HEK293 (cell line): ENCODE data around the gene SNCG.

Experiments used
- CTCF ChIA-PET: fragments of 350-600 bp; formaldehyde crosslinking; extraction: SDS; loops from one replicate; lab custom pipeline; 2021; ENCODE audit warnings: antibody characterized with exemption; lab: Yijun Ruan, JAX
- POLR2A ChIA-PET: fragments of 300-600 bp; formaldehyde crosslinking; extraction: SDS; loops from one replicate; lab custom pipeline; 2020; ENCODE audit warnings: antibody characterized with exemption, inconsistent platforms; lab: Yijun Ruan, JAX
- H3K27ac ChIP-seq: fragments of 200-500 bp; sonication (Bioruptor generic); 2 replicates; pipeline ENCODE4 v1.5.1; 2014; ENCODE audit warnings: low read depth, low read length, control low read depth, inconsistent platforms; ENCODE audit errors: extremely low read depth
- H3K36me3 ChIP-seq, 2 experiments: fragments of 200-500 bp in 1 of 2; sonication (Bioruptor generic) in 1 of 2; 1 replicate in 1 of 2; 2 replicates in 1 of 2; pipeline ENCODE4 v1.5.1; 2014 to 2017; ENCODE audit warnings: inconsistent platforms in 2 of 2, low read length in 2 of 2; ENCODE audit not compliant: control insufficient read depth in 2 of 2, insufficient read depth in 1 of 2
- H3K4me1 ChIP-seq: fragments of 200-500 bp; sonication (Bioruptor generic); 2 replicates; pipeline ENCODE4 v1.5.1; 2014; ENCODE audit warnings: mild to moderate bottlenecking, low read length, inconsistent platforms; ENCODE audit not compliant: control insufficient read depth, insufficient read depth
- H3K4me3 ChIP-seq: 2 replicates; pipeline ENCODE4 v1.5.1; 2011; ENCODE audit warnings: low read depth, mild to moderate bottlenecking, control low read depth, low read length, moderate library complexity
- H3K9me3 ChIP-seq: fragments of 200-500 bp; sonication (Bioruptor generic); 2 replicates; pipeline ENCODE4 v1.5.1; 2014; ENCODE audit warnings: low read depth, low read length, inconsistent platforms; ENCODE audit not compliant: control insufficient read depth, insufficient read depth
- BCL11A ChIP-seq: fragments of 450-650 bp; formaldehyde crosslinking; IDR thresholded peaks from 2 replicates; pipeline ENCODE4 v1.5.1; 2016; ENCODE audit warnings: low read depth, missing biosample characterization, missing genetic modification characterization
- CTCF ChIP-seq: fragments of 450-650 bp; formaldehyde crosslinking; IDR thresholded peaks from 2 replicates; pipeline ENCODE4 v1.5.1; 2016; ENCODE audit warnings: missing biosample characterization, missing genetic modification characterization
- EGR2 ChIP-seq: fragments of 450-650 bp; formaldehyde crosslinking; IDR thresholded peaks from 2 replicates; pipeline ENCODE4 v1.5.1; 2016; ENCODE audit warnings: low read depth, missing biosample characterization, missing genetic modification characterization
- FEZF1 ChIP-seq: fragments of 450-650 bp; formaldehyde crosslinking; IDR thresholded peaks from 2 replicates; pipeline ENCODE4 v1.5.1; 2016; ENCODE audit warnings: missing biosample characterization, missing genetic modification characterization
- GLI2 ChIP-seq: fragments of 450-650 bp; formaldehyde crosslinking; IDR thresholded peaks from 2 replicates; pipeline ENCODE4; 2017; ENCODE audit warnings: missing biosample characterization, missing genetic modification characterization, low read depth, borderline replicate concordance
- GLIS1 ChIP-seq: fragments of 450-650 bp; formaldehyde crosslinking; IDR thresholded peaks from 2 replicates; pipeline ENCODE4 v1.5.1; 2016; ENCODE audit warnings: missing biosample characterization, missing genetic modification characterization
- RBAK ChIP-seq: fragments of 450-650 bp; formaldehyde crosslinking; IDR thresholded peaks from 2 replicates; pipeline ENCODE4 v1.5.1; 2016; ENCODE audit warnings: missing biosample characterization, missing genetic modification characterization
- SETDB1 ChIP-seq: IDR thresholded peaks from one replicate; pipeline ENCODE4 v1.6.1; 2017; ENCODE audit warnings: mild to moderate bottlenecking, low read length, moderate library complexity, mixed read lengths; ENCODE audit not compliant: insufficient read length
- TRIM28 ChIP-seq: IDR thresholded peaks from 2 replicates; pipeline ENCODE4 v1.6.1; 2011; ENCODE audit warnings: low read length, control low read depth, borderline replicate concordance
- ZBTB1 ChIP-seq: fragments of 450-650 bp; formaldehyde crosslinking; IDR thresholded peaks from 2 replicates; pipeline ENCODE4 v1.5.1; 2016; ENCODE audit warnings: missing biosample characterization, missing genetic modification characterization
- ZBTB49 ChIP-seq: fragments of 450-650 bp; formaldehyde crosslinking; IDR thresholded peaks from 2 replicates; pipeline ENCODE4 v1.5.1; 2016; ENCODE audit warnings: missing biosample characterization, missing genetic modification characterization, low read depth
- ZNF169 ChIP-seq: fragments of 450-650 bp; formaldehyde crosslinking; IDR thresholded peaks from 2 replicates; pipeline ENCODE4 v1.5.1; 2016; ENCODE audit warnings: missing biosample characterization, missing genetic modification characterization
- ZNF175 ChIP-seq: fragments of 450-650 bp; formaldehyde crosslinking; IDR thresholded peaks from 2 replicates; pipeline ENCODE4 v1.5.1; 2016; ENCODE audit warnings: missing biosample characterization, missing genetic modification characterization
- ZNF19 ChIP-seq: fragments of 450-650 bp; formaldehyde crosslinking; IDR thresholded peaks from 2 replicates; pipeline ENCODE4; 2016; ENCODE audit warnings: missing biosample characterization, missing genetic modification characterization, low read depth
- ZNF223 ChIP-seq: fragments of 450-650 bp; formaldehyde crosslinking; IDR thresholded peaks from 2 replicates; pipeline ENCODE4 v1.5.1; 2016; ENCODE audit warnings: missing biosample characterization, missing genetic modification characterization
- ZNF324 ChIP-seq: fragments of 450-650 bp; formaldehyde crosslinking; IDR thresholded peaks from 2 replicates; pipeline ENCODE4 v1.5.1; 2016; ENCODE audit warnings: missing biosample characterization, missing genetic modification characterization
- ZNF362 ChIP-seq: fragments of 450-650 bp; formaldehyde crosslinking; IDR thresholded peaks from 2 replicates; pipeline ENCODE4 v1.5.1; 2016; ENCODE audit warnings: missing biosample characterization, missing genetic modification characterization
- ZNF433 ChIP-seq: fragments of 450-650 bp; formaldehyde crosslinking; IDR thresholded peaks from 2 replicates; pipeline ENCODE4 v1.5.1; 2016; ENCODE audit warnings: missing biosample characterization, missing genetic modification characterization, low read depth
- ZNF670 ChIP-seq: fragments of 450-650 bp; formaldehyde crosslinking; IDR thresholded peaks from 2 replicates; pipeline ENCODE4 v1.5.1; 2016; ENCODE audit warnings: missing biosample characterization, missing genetic modification characterization, low read depth
- ZNF76 ChIP-seq: fragments of 450-650 bp; formaldehyde crosslinking; IDR thresholded peaks from 2 replicates; pipeline ENCODE4; 2016; ENCODE audit warnings: low read depth, missing biosample characterization, missing genetic modification characterization, borderline replicate concordance
- ZNF785 ChIP-seq: fragments of 450-650 bp; formaldehyde crosslinking; IDR thresholded peaks from 2 replicates; pipeline ENCODE4 v1.5.1; 2016; ENCODE audit warnings: missing biosample characterization, missing genetic modification characterization
- ZSCAN5A ChIP-seq: fragments of 450-650 bp; formaldehyde crosslinking; IDR thresholded peaks from 2 replicates; pipeline ENCODE4 v1.5.1; 2016; ENCODE audit warnings: missing biosample characterization, missing genetic modification characterization
- TF ChIP-seq, protein P1 (sequence below): fragments of 450-650 bp; formaldehyde crosslinking; IDR thresholded peaks from 2 replicates; pipeline ENCODE4 v1.5.1; 2016; ENCODE audit warnings: missing biosample characterization, missing genetic modification characterization

Gene SNCG

DNA sequence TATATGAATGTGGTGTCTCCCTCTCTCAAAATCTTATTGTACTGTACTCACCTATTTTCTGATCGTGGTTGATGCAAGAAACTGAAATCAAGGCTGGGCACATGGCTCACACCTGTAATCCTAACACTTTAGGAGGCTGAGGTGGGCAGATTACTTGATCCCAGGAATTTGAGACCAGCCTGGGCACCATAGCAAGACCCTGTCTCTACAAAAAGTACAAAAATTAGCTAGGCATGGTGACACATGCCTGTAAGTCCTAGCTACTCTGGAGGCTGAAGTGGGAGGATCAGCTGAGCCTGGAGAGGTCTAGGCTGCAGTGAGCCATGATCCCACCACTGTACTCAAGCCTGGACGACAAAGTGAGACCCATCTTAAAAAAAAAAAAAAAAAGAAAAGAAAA lies 17.0 kb upstream of the SNCG start:
- Histone ChIP-seq H3K4me1 (no peaks in the 10 kb centered on the region), H3K4me3 (no peak overlapping the region), H3K27ac (no peak overlapping the region), H3K36me3 (no peaks in the 10 kb centered on the region), H3K9me3 (no peaks in the 10 kb centered on the region)
- TF ChIP-seq TRIM28 (no peak), ZNF223 (tag by site-specific recombination) (no peak), SETDB1 (no peak), ZNF324 (tag by site-specific recombination) (no peak), ZNF169 (tag by site-specific recombination) (no peak), RBAK (tag by site-specific recombination) (no peak), ZNF670 (tag by site-specific recombination) (no peak), GLI2 (tag by site-specific recombination) (no peak), GLIS1 (no peak), ZNF362 (no peak), EGR2 (tag by site-specific recombination) (no peak), ZNF433 (tag by site-specific recombination) (no peak), CTCF (tag by site-specific recombination) (no peak), ZNF785 (no peak), ZNF19 (tag by site-specific recombination) (no peak), FEZF1 (tag by site-specific recombination) (no peak), ZNF175 (no peak), ZSCAN5A (tag by site-specific recombination) (no peak), ZNF76 (tag by site-specific recombination) (no peak), ZBTB49 (tag by site-specific recombination) (no peak)
- ChIA-PET POLR2A (no interaction called here), CTCF (interaction anchor here (0.9 to 1.9 kb wide), 2 partner anchors 18 to 253 kb away, joined by 3 to 11 read pairs; partner anchors contain the start of gene SNCG)

DNA sequence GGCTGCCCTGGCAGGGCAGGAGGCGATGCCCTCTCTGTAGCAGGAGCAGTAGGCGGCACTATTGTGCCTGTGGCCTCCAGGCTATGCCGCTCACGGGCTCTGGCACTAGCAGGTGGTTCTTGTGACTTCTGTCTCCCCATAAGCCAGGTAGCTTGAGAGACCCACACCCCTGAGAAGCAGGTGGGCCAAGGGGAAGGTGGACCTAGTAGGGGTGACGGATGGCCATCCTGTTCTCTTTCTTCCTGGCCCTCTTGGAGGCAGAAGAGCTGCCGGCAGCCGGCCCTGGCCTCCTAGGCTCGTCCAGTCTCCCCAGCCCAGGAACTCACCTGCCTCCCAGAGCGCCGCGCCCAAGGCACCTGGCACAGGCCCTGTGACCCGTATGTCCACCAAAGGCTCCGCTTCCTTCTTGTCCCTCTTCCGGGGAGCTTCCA lies 16.4 kb upstream of the SNCG start:
- Histone ChIP-seq H3K9me3 (no peaks in the 10 kb centered on the region), H3K4me3 (no peak overlapping the region), H3K36me3 (no peaks in the 10 kb centered on the region), H3K27ac (no peak overlapping the region), H3K4me1 (no peaks in the 10 kb centered on the region)
- POLR2A ChIA-PET, result no interaction called here
- CTCF ChIA-PET, result interaction anchor here (0.7 kb wide), 1 partner anchor 236 kb away, joined by 3 read pairs; no protein-coding TSS in a partner anchor
- TF ChIP-seq BCL11A (tag by site-specific recombination), result no peak
- TF ChIP-seq, protein P1, sequence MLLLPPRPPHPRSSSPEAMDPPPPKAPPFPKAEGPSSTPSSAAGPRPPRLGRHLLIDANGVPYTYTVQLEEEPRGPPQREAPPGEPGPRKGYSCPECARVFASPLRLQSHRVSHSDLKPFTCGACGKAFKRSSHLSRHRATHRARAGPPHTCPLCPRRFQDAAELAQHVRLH, result no peak
- TF ChIP-seq ZBTB1 (tag by site-specific recombination), result no peak
